D341Med (cell line): Measurements from ENCODE around the gene TBC1D24.

Source experiments
- DNase-seq: peaks from one replicate; pipeline ENCODE4 v3.0.0; 2012; ENCODE audit warnings: low spot score

The TBC1D24 gene

GRCh38 chr16:2450535-2450934 is 24.4 kb upstream of the TBC1D24 start:
- no peak for DNase-seq

- no peak for DNase-seq
Measured at GRCh38 chr16:2450975-2451381, 23.9 kb upstream of the TBC1D24 start.

GRCh38 chr16:2451851-2452320 is 23.0 kb upstream of the TBC1D24 start:
- no peak for DNase-seq

GRCh38 chr16:2452650-2453049 is 22.3 kb upstream of the TBC1D24 start:
- DNase-seq, result no peak

- DNase-seq, result no peak
Measured at GRCh38 chr16:2455081-2455845, 19.7 kb upstream of the TBC1D24 start.

GRCh38 chr16:2456551-2457153 is 18.3 kb upstream of the TBC1D24 start:
- no peak for DNase-seq

- DNase-seq, result no peak
Measured at GRCh38 chr16:2457267-2457666, 17.7 kb upstream of the TBC1D24 start.

GRCh38 chr16:2457946-2458345 is 17.0 kb upstream of the TBC1D24 start:
- DNase-seq, result no peak

GRCh38 chr16:2458887-2459646 is 15.9 kb upstream of the TBC1D24 start:
- no peak for DNase-seq

- peak; percentile 96 for DNase-seq
Measured at GRCh38 chr16:2459647-2460390, 15.1 kb upstream of the TBC1D24 start, which contains the start of gene TEDC2. Gene TEDC2, plus strand, starts transcription at chr16:2460109. Its CDS starts 36 bp downstream, at chr16:2460145.

GRCh38 chr16:2460391-2460713 is 14.6 kb upstream of the TBC1D24 start:
- no peak for DNase-seq

- DNase-seq, result no peak
Measured at GRCh38 chr16:2460916-2461315, 14.0 kb upstream of the TBC1D24 start.

- DNase-seq, result no peak
Measured at GRCh38 chr16:2462031-2462866, 12.7 kb upstream of the TBC1D24 start.

GRCh38 chr16:2464333-2464732 is 10.6 kb upstream of the TBC1D24 start:
- DNase-seq, result no peak

GRCh38 chr16:2465653-2466415 is 9.1 kb upstream of the TBC1D24 start:
- no peak for DNase-seq

- DNase-seq, result no peak
Measured at GRCh38 chr16:2466667-2467527, 8.0 kb upstream of the TBC1D24 start.

GRCh38 chr16:2467528-2468232 is 7.2 kb upstream of the TBC1D24 start:
- DNase-seq, result peak; percentile 80

GRCh38 chr16:2468233-2468724 is 6.6 kb upstream of the TBC1D24 start:
- DNase-seq, result no peak
